Measurements from ENCODE around the gene AJUBA. TPM values are rescaled to one million over a fixed set of nuclear protein-coding genes. Genes with fewer than 3 reads are reported as not detected.

AJUBA gene
- total and polyA plus RNA-seq, 4 donors, result 7.2 to 34.2 (median 28.8) TPM

DNA sequence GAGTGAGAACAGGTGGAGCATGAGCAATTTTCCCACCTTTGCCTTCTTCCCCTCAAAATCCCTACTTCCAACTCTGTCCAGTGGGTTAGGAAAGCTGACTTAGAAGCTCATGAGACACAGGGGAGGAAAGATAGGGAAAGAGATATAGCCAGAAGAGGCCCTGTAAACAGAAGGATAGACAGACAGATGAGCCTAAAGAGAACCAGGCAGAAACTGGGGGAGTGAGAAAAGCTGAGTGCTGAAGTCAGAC is 5.0 kb downstream of the AJUBA start:
- Histone ChIP-seq H3K9ac (ENCODE audit: insufficient read depth in 1 of 2, low read length in 2 of 2) (peak overlapping the region; percentile 50 to 65), H3K27me3 (ENCODE audit: control insufficient read depth in 3 of 3, insufficient read depth in 3 of 3, low read length in 2 of 3) (no peaks in the 10 kb centered on the region), H3K27ac (ENCODE audit: low read depth in 1 of 2, low read length in 1 of 2) (peak overlapping the region; percentile 52 to 91), H3K36me3 (ENCODE audit: control insufficient read depth in 4 of 4, insufficient read depth in 4 of 4, low read length in 4 of 4) (peaks cover 0 to 32% (median 11%) of the 10 kb centered on the region in 4 donors), H3K9me3 (ENCODE audit: control insufficient read depth in 4 of 4, insufficient read depth in 3 of 4, low read length in 3 of 4) (no peaks in the 10 kb centered on the region), H3K4me3 (no peak overlapping the region), H3K4me1 (ENCODE audit: control insufficient read depth in 5 of 5, insufficient read depth in 5 of 5, low read length in 5 of 5) (peaks cover 0 to 39% (median 22%) of the 10 kb centered on the region in 5 donors)
- DNase-seq (no peak), ATAC-seq (ENCODE audit: insufficient read depth, low FRiP score) (no peak)
- TF ChIP-seq, protein P1, sequence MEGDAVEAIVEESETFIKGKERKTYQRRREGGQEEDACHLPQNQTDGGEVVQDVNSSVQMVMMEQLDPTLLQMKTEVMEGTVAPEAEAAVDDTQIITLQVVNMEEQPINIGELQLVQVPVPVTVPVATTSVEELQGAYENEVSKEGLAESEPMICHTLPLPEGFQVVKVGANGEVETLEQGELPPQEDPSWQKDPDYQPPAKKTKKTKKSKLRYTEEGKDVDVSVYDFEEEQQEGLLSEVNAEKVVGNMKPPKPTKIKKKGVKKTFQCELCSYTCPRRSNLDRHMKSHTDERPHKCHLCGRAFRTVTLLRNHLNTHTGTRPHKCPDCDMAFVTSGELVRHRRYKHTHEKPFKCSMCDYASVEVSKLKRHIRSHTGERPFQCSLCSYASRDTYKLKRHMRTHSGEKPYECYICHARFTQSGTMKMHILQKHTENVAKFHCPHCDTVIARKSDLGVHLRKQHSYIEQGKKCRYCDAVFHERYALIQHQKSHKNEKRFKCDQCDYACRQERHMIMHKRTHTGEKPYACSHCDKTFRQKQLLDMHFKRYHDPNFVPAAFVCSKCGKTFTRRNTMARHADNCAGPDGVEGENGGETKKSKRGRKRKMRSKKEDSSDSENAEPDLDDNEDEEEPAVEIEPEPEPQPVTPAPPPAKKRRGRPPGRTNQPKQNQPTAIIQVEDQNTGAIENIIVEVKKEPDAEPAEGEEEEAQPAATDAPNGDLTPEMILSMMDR (IDR thresholded peaks at IDR 0.05; ENCODE audit: control extremely low read depth, extremely low read depth), result no peak

DNA sequence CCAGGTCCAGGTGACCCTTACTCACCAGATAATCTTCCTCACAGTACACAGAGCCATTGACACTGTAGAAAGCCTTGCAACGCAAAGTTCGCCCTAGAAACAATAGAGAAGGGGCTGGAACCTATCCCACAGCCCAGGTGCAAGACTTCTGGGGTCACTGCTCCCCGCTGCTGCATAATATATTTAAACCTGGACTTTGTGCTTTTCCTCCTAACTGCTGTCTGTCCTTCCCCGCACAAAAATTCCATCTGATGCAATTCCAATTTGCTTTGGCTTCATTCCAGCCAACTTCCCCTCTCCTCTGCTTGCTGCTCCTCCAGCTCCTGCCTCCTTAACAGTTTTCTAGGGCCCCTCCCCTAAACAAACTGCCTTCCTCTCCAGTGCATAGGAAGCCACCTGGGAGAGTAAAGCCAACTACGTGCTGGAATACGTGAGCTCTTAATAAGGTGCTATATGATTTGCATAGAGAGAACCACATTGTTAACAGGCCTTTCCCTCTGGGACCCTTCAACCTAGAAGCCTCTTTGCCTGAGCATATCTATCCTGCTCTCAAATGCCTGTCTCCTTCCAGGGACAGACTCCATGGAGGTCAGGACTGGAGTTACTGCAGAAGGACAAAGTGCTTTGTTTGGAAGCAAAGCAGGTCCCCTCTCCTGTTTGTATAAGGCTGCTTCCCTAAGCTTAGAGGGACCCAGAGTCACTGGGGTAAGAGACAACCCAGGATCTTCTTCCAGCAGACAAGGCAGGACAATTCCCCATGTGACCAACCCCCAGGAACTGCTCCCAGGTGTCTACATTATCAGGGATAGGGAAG is 5.5 kb downstream of the AJUBA start:
- H3K4me3 ChIP-seq, result no peak overlapping the region
- H3K9ac ChIP-seq (ENCODE audit: insufficient read depth in 1 of 2, low read length in 2 of 2), result peak overlapping the region; percentile 50 to 65
- TF ChIP-seq, protein P1 (IDR thresholded peaks at IDR 0.05; ENCODE audit: control extremely low read depth, extremely low read depth), result no peak
- H3K9me3 ChIP-seq (ENCODE audit: control insufficient read depth in 4 of 4, insufficient read depth in 3 of 4, low read length in 3 of 4), result no peaks in the 10 kb centered on the region
- ATAC-seq (ENCODE audit: insufficient read depth, low FRiP score) (no peak), DNase-seq (peak; percentile 65 to 84 (median 78))
- 32 to 40% methylated on average over 6 of the region's 6 CpGs for WGBS, 2 donors
- peaks cover 0 to 33% (median 14%) of the 10 kb centered on the region in 4 donors for H3K36me3 ChIP-seq (ENCODE audit: control insufficient read depth in 4 of 4, insufficient read depth in 4 of 4, low read length in 4 of 4)
- peak overlapping the region; percentile 52 to 91 for H3K27ac ChIP-seq (ENCODE audit: low read depth in 1 of 2, low read length in 1 of 2)
- H3K4me1 ChIP-seq (ENCODE audit: control insufficient read depth in 5 of 5, insufficient read depth in 5 of 5, low read length in 5 of 5), result peaks cover 0 to 39% (median 22%) of the 10 kb centered on the region in 5 donors
- no peaks in the 10 kb centered on the region for H3K27me3 ChIP-seq (ENCODE audit: control insufficient read depth in 3 of 3, insufficient read depth in 3 of 3, low read length in 2 of 3)

DNA sequence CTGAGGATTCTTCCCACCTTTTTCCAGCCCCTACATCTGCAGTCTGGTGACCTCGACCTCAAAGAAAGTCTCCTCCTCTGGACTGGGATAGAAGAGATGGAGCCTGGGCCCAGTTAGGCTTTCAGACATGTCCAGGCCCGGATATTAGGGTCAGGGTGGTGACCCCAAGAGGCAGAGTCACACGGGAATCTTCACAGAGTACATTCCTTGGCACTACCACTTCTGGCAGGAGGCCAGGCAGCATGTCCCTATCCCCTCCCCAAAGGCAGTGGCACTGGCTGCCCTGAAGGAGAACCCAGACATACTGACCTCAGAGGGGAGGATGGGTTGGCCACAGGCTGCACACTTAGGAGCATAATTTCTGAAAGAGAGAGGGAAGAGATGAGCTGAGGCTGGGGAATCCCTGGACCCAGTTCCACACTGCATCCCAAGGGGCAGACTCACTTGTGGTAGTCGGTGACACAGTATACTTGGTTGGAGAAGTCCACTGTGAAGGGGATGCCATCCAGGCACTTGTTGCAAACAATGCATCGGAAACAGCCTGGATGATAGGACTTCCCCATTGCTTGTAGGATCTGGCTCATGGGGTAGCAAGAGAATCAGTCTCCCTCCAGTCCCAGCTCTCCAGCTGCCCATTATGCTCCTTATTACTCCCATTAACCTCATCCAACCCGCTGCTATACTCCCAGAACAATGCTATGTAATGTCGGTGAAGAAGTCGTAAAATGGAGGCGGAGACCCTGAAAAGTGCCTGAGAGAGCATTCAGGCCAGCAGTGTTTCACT is 7.6 kb downstream of the AJUBA start:
- H3K4me1 ChIP-seq (ENCODE audit: control insufficient read depth in 5 of 5, insufficient read depth in 5 of 5, low read length in 5 of 5), result peaks cover 0 to 32% (median 22%) of the 10 kb centered on the region in 5 donors
- no peaks in the 10 kb centered on the region for H3K9me3 ChIP-seq (ENCODE audit: control insufficient read depth in 4 of 4, insufficient read depth in 3 of 4, low read length in 3 of 4)
- ATAC-seq (ENCODE audit: insufficient read depth, low FRiP score), result no peak
- peaks cover 0 to 33% (median 14%) of the 10 kb centered on the region in 4 donors for H3K36me3 ChIP-seq (ENCODE audit: control insufficient read depth in 4 of 4, insufficient read depth in 4 of 4, low read length in 4 of 4)
- TF ChIP-seq, protein P1 (IDR thresholded peaks at IDR 0.05; ENCODE audit: control extremely low read depth, extremely low read depth), result no peak
- no peak overlapping the region for H3K9ac ChIP-seq (ENCODE audit: insufficient read depth in 1 of 2, low read length in 2 of 2)
- no peak overlapping the region for H3K27ac ChIP-seq (ENCODE audit: low read depth in 1 of 2, low read length in 1 of 2)
- H3K27me3 ChIP-seq (ENCODE audit: control insufficient read depth in 3 of 3, insufficient read depth in 3 of 3, low read length in 2 of 3), result no peaks in the 10 kb centered on the region
- DNase-seq, result no peak
- no peak overlapping the region for H3K4me3 ChIP-seq
- 75 to 89% methylated on average over 9 of the region's 9 CpGs for WGBS, 2 donors

Data from lung (tissue), 12 donors.